GM12878 (cell line): ENCODE results near the gene ERVFRD-1. TPM values are rescaled to one million over a fixed set of nuclear protein-coding genes. Genes with fewer than 3 reads are reported as not detected.

Experiments used
- ATAC-seq: fragments of 200-7000 bp; cut with Tn5 transposase; 3 replicates; pipeline ENCODE4 v1.9.1; 2020; ENCODE audit warnings: mild to moderate bottlenecking, moderate library complexity
- BruUV-seq: library from RNA; stranded (reverse); fragments of 400-500 nt; replicated peaks from 2 replicates; lab custom pipeline; 2021; lab: Mats Ljungman, UMichigan
- CTCF ChIA-PET: fragments of 300-600 bp; sonication (Branson Sonifier 250); formaldehyde crosslinking; extraction: SDS; loops from one replicate; lab custom pipeline; 2021; ENCODE audit warnings: inconsistent platforms; lab: Yijun Ruan, JAX
- POLR2A ChIA-PET: fragments of 350-600 bp; formaldehyde crosslinking; extraction: SDS; loops from one replicate; lab custom pipeline; 2021; ENCODE audit warnings: inconsistent platforms; lab: Charles Lee
- RAD21 ChIA-PET: fragments of 300-600 bp; sonication (Branson Sonifier 250); formaldehyde crosslinking; loops from one replicate; lab custom pipeline; 2023; ENCODE audit warnings: antibody characterized with exemption; ENCODE audit not compliant: unreplicated experiment; lab: Charles Lee
- SMC1A ChIA-PET: fragments of 300-600 bp; sonication (Branson Sonifier 250); formaldehyde crosslinking; loops from one replicate; lab custom pipeline; 2023; ENCODE audit not compliant: unreplicated experiment, uncharacterized antibody; lab: Charles Lee
- DNase-seq: peaks from one replicate; pipeline ENCODE4 v3.0.0-alpha.2; 2011; ENCODE audit warnings: low read depth, low spot score
- FAIRE-seq: peaks from 3 replicates; lab custom pipeline; 2011; peaks lifted over from hg19 to GRCh38; lab: Jason Lieb, UNC
- H2AFZ ChIP-seq: 2 replicates; pipeline ENCODE4 v1.6.0; 2011; ENCODE audit warnings: low read depth, low read length, control low read depth; ENCODE audit not compliant: control insufficient read depth
- H3K27ac ChIP-seq: 2 replicates; pipeline ENCODE4 v1.5.1; 2011; ENCODE audit warnings: control low read depth; ENCODE audit not compliant: control insufficient read depth, insufficient read depth
- H3K27me3 ChIP-seq, 2 experiments: replicated peaks in 1 of 2; 2 replicates each; pipeline versions ENCODE4 v1.6.0 to v1.6.1; 2011; ENCODE audit warnings: low read length in 1 of 2; ENCODE audit not compliant: control insufficient read depth in 2 of 2, insufficient read depth in 2 of 2
- H3K36me3 ChIP-seq, 2 experiments: 2 replicates each; pipeline ENCODE4 v1.5.1; 2011; ENCODE audit warnings: low read length in 1 of 2; ENCODE audit not compliant: control insufficient read depth in 2 of 2, insufficient read depth in 2 of 2
- H3K4me1 ChIP-seq: 2 replicates; pipeline ENCODE4 v1.6.1; 2011; ENCODE audit warnings: mild to moderate bottlenecking, low read length, moderate library complexity, mixed read lengths; ENCODE audit not compliant: control insufficient read depth, insufficient read depth
- H3K4me2 ChIP-seq: 2 replicates; pipeline ENCODE4 v1.6.0; 2011; ENCODE audit warnings: control low read depth; ENCODE audit not compliant: control insufficient read depth, insufficient read depth
- H3K4me3 ChIP-seq: fragments of 200-600 bp; sonication (generic); 2 replicates; pipeline ENCODE4 v1.5.1; 2016
- H3K79me2 ChIP-seq: 2 replicates; pipeline ENCODE4 v1.6.0; 2011; ENCODE audit warnings: low read length; ENCODE audit not compliant: control insufficient read depth, insufficient read depth
- H3K9ac ChIP-seq: 2 replicates; pipeline ENCODE4 v1.8.0; 2011; ENCODE audit warnings: low read length, control low read depth, mixed read lengths; ENCODE audit not compliant: control insufficient read depth, insufficient read depth
- H3K9me3 ChIP-seq: replicated peaks from 3 replicates; pipeline ENCODE4 v1.5.1; 2011; ENCODE audit warnings: mild to moderate bottlenecking, low read length; ENCODE audit not compliant: control insufficient read depth, insufficient read depth
- H4K20me1 ChIP-seq: 2 replicates; pipeline ENCODE4 v1.6.0; 2011; ENCODE audit not compliant: control insufficient read depth, insufficient read depth
- BCL3 ChIP-seq: IDR thresholded peaks from 2 replicates; pipeline ENCODE4 v1.6.1; 2011; ENCODE audit warnings: borderline replicate concordance, low read depth, mild to moderate bottlenecking, moderate library complexity, low read length; ENCODE audit not compliant: insufficient read depth, poor library complexity, severe bottlenecking
- E2F4 ChIP-seq: IDR thresholded peaks from 2 replicates; pipeline ENCODE4 v1.6.1; 2012; ENCODE audit warnings: low read depth, low read length, improper control_type of control experiment
- EED ChIP-seq: sonication (generic); IDR thresholded peaks from 2 replicates; pipeline ENCODE4 v1.6.1; 2016; ENCODE audit warnings: antibody characterized with exemption, low read depth
- ETV6 ChIP-seq, 2 experiments: fragments of 450-650 bp in 1 of 2; IDR thresholded peaks in 1 of 2; conservative IDR thresholded peaks in 1 of 2; 2 replicates each; pipeline ENCODE4 v1.6.1; 2014; ENCODE audit warnings: antibody characterized with exemption in 1 of 2, borderline replicate concordance in 1 of 2, low read depth in 1 of 2, mild to moderate bottlenecking in 1 of 2, moderate library complexity in 1 of 2
- FOXM1 ChIP-seq: IDR thresholded peaks from 2 replicates; pipeline ENCODE4 v1.6.1; 2012; ENCODE audit warnings: low read depth, mild to moderate bottlenecking, inconsistent platforms, low read length, moderate library complexity
- IRF4 ChIP-seq: IDR thresholded peaks from 2 replicates; pipeline ENCODE4 v1.6.1; 2011; ENCODE audit warnings: low read depth, low read length
- JUND ChIP-seq: IDR thresholded peaks from 2 replicates; pipeline ENCODE4 v1.6.1; 2012; ENCODE audit warnings: low read depth, mild to moderate bottlenecking, low read length, improper control_type of control experiment, moderate library complexity
- KAT2A ChIP-seq: conservative IDR thresholded peaks from 2 replicates; pipeline ENCODE4 v1.6.1; 2011; ENCODE audit warnings: low read depth, low read length; ENCODE audit not compliant: control insufficient read depth
- LARP7 ChIP-seq: fragments of 450-650 bp; IDR thresholded peaks from 2 replicates; pipeline ENCODE4 v1.6.1; 2017; ENCODE audit warnings: mild to moderate bottlenecking
- MYC ChIP-seq: IDR thresholded peaks from 2 replicates; pipeline ENCODE4 v1.6.1; 2011; ENCODE audit warnings: mild to moderate bottlenecking, low read length, moderate library complexity, inconsistent platforms; ENCODE audit not compliant: insufficient read depth, insufficient replicate concordance, insufficient read length, severe bottlenecking
- NR2C1 ChIP-seq: fragments of 450-650 bp; IDR thresholded peaks from 2 replicates; pipeline ENCODE4 v1.6.1; 2017; ENCODE audit warnings: antibody characterized with exemption, mild to moderate bottlenecking, moderate library complexity
- PML ChIP-seq: IDR thresholded peaks from 2 replicates; pipeline ENCODE4 v1.6.1; 2012; ENCODE audit warnings: low read length, inconsistent platforms
- RBBP5 ChIP-seq: fragments of 200-600 bp; sonication (generic); conservative IDR thresholded peaks from 2 replicates; pipeline ENCODE4 v1.6.1; 2016
- RELB ChIP-seq: fragments of 450-650 bp; IDR thresholded peaks from 2 replicates; pipeline ENCODE4 v1.6.1; 2017; ENCODE audit warnings: low read depth, mild to moderate bottlenecking, moderate library complexity
- TBL1XR1 ChIP-seq: IDR thresholded peaks from 2 replicates; pipeline ENCODE4 v1.6.1; 2012; ENCODE audit warnings: low read depth, low read length, improper control_type of control experiment
- WRNIP1 ChIP-seq: IDR thresholded peaks from 2 replicates; pipeline ENCODE4 v1.6.1; 2011; ENCODE audit warnings: low read depth, low read length, improper control_type of control experiment, borderline replicate concordance
- ZBED1 ChIP-seq: IDR thresholded peaks from 2 replicates; pipeline ENCODE4 v1.6.1; 2016; ENCODE audit warnings: borderline replicate concordance
- ZSCAN29 ChIP-seq: fragments of 450-650 bp; IDR thresholded peaks from 2 replicates; pipeline ENCODE4 v1.6.1; 2017; ENCODE audit warnings: mild to moderate bottlenecking, moderate library complexity
- WGBS: methylation state at CpG from one replicate; pipeline ENCODE4 v1.1.6; 2016; ENCODE audit warnings: low lambda C conversion rate; ENCODE audit not compliant: insufficient replicate concordance, insufficient coverage; ENCODE audit errors: missing lambda C conversion rate; 5-methylcytosine and 5-hydroxymethylcytosine counted together
- in situ Hi-C: fragments of 300-500 bp; cut with MboI; formaldehyde crosslinking; loops from 9 replicates; pipeline ENCODE4 v1.14.3; 2018; ENCODE audit warnings: mixed read lengths
- intact Hi-C: fragments of 100-400 bp; cut with micrococcal nuclease; formaldehyde crosslinking; loops from one replicate; pipeline ENCODE4 v1.14.2; 2022; ENCODE audit not compliant: unreplicated experiment
- polyA plus RNA-seq, 11 experiments: library from polyadenylated mRNA; depleted of rRNA in 4 of 11; unstranded in 6 of 11; stranded (reverse) in 5 of 11; fragments of >200 nt; fragmentation: Nextera tagmentation in 4 of 11; fragmentation: Illumina TruSeq in 1 of 11; extraction: Ambion mirVana in 4 of 11; extraction: Trizol in 1 of 11; gene quantifications; 1 replicate in 1 of 11; 2 replicates in 10 of 11; pipeline versions ENCODE4 v1.2.1 to v1.2.3, GENCODE V29; 2011 to 2016; ENCODE audit warnings: inconsistent platforms in 2 of 11, missing spikeins in 2 of 11, low read depth in 1 of 11
- total RNA-seq, 4 experiments: library from RNA; depleted of rRNA in 3 of 4; stranded (reverse); fragments of >200 nt in 3 of 4; fragmentation: Illumina TruSeq in 1 of 4; extraction: Trizol in 1 of 4; gene quantifications; 2 replicates each; pipeline versions ENCODE4 v1.2.1 to v1.2.3, GENCODE V29; 2013 to 2021

The ERVFRD-1 gene
- total and polyA plus RNA-seq, 10 of the 15 experiments (the other 5 are each of a cell fraction or from before 2014, with no cell fraction given), result 0.03 to 0.11 (median 0.07) TPM; not detected in 7

- no peaks in the 10 kb centered on the region for H3K9me3 ChIP-seq
- BruUV-seq, result no TSS peak
- CTCF ChIA-PET, result interaction anchor here (0.9 to 1.2 kb wide), 2 partner anchors 355 to 356 kb away, joined by 3 to 7 read pairs; no protein-coding TSS in a partner anchor
- in situ Hi-C loops (loop anchor here (5.0 to 10.0 kb wide), 2 partner anchors 357 to 435 kb away; no protein-coding TSS in a partner anchor), intact Hi-C loops (loop anchor here (5.0 kb wide), 2 partner anchors 182 to 188 kb away; no protein-coding TSS in a partner anchor)
- no peak for FAIRE-seq
- ATAC-seq, result no peak
- TF ChIP-seq MYC (no peak), RELB (no peak), LARP7 (no peak), E2F4 (no peak), IRF4 (no peak), TBL1XR1 (no peak), PML (no peak), RBBP5 (no peak), KAT2A (no peak), ETV6 (conservative IDR thresholded peaks at IDR 0.05 in 1 of 2, IDR thresholded peaks at IDR 0.05 in 1 of 2; ENCODE audit: borderline replicate concordance in 1 of 2, low read depth in 1 of 2) (no peak), WRNIP1 (no peak), BCL3 (no peak), NR2C1 (no peak), FOXM1 (no peak), ZSCAN29 (no peak), ZBED1 (no peak), JUND (no peak), EED (no peak)
- TF ChIP-seq, all 136 proteins: peak for 0
- Histone ChIP-seq H2AFZ (no peak overlapping the region), H3K4me2 (no peak overlapping the region), H3K27ac (no peak overlapping the region), H3K4me1 (peaks cover 8% of the 10 kb centered on the region; the same call in 1 of the 2 replicates), H3K27me3 (no peaks in the 10 kb centered on the region), H3K79me2 (no peaks in the 10 kb centered on the region), H3K9ac (no peak overlapping the region), H4K20me1 (no peaks in the 10 kb centered on the region), H3K36me3 (peaks cover 4 to 5% of the 10 kb centered on the region in 2 experiments), H3K4me3 (no peak overlapping the region)
- DNase-seq, result no peak
- WGBS, result 76% methylated on average over 3 of the region's 3 CpGs
- RAD21 ChIA-PET, result interaction anchor here (2.7 kb wide), 1 partner anchor 356 kb away, joined by 19 read pairs; no protein-coding TSS in a partner anchor
- POLR2A ChIA-PET, result interaction anchor here (0.9 kb wide), 1 partner anchor 442 kb away, joined by 3 read pairs; no protein-coding TSS in a partner anchor
- SMC1A ChIA-PET, result interaction anchor here (0.6 to 1.9 kb wide), 4 partner anchors 11 to 435 kb away, joined by 3 to 7 read pairs (median 4); no protein-coding TSS in a partner anchor
Measured at GRCh38 chr6:11140056-11140455, 28.5 kb upstream of the ERVFRD-1 start.
